Measurements from ENCODE around the gene GPRIN2.
A peak's percentile ranks its signal among the peaks of the same experiment; 100 is the strongest.

GPRIN2 gene

GRCh38 chr10:46565591-46566332 is 9.3 kb upstream of the GPRIN2 start:
- DNase-seq, result peak; percentile 53

GRCh38 chr10:46560952-46561351 is 4.5 kb upstream of the GPRIN2 start:
- peak; percentile 3 for DNase-seq

DNA sequence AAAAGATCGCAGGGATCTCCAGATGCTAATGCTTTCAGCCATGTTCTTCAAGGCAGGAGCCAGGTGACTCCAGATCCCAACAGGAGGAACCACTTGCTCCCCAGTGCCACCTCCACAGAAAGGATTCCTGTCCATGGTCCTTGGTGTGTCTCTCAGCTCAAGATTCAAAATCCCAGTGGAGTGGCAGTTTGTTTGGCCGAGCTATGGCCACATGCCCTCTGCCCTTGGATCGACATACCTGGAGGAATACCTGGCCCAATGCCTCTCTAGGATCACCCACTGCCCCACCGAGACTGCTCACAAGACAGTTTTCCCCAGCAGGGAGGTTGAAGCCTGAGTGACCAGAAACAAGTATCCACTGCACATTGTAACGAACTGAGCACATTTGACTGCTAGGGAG is 3.9 kb upstream of the GPRIN2 start:
- peak; percentile 3 for DNase-seq

GRCh38 chr10:46559231-46559671 is 2.8 kb upstream of the GPRIN2 start:
- peak; percentile 2 for DNase-seq

DNA sequence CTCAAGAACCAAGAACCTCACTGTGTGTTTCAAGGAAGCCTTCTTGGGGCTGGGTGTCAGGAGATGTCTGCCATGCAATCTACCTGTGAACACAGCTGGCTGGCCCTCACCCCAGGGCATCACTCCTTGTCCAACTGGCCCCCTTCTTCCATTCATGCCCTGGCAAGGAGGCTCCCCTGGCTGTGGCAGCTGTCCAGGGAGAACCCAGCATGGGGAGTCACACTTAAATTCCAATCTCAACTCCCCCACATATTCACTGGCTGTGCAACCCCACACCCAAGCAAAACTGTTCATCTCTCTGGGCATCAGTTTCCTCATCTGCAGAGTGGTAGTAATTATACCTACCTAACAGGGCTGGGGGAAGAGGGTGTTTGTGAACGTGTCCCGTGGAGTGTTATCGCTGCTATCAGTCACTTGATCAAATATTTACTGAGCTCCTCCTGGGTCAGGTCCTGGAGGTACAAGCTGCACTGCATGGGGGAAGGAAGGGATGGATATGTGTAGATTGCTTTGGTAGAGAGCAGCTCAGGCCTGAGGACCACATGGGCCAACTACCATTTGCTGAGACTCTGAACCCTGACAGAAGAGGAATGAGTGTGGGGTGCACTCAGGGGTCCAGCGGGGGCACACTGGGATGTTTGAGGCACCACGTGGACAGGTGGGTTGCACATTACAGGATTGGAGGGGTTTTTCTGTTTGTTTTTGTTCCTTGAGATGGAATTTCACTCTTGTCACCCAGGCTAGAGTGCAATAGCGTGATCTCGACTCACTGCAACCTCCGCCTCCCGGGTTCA is 2.1 kb upstream of the GPRIN2 start:
- peak; percentile 5 for DNase-seq

GRCh38 chr10:46558122-46558391 is 1.6 kb upstream of the GPRIN2 start:
- DNase-seq, result peak; percentile 3

DNA sequence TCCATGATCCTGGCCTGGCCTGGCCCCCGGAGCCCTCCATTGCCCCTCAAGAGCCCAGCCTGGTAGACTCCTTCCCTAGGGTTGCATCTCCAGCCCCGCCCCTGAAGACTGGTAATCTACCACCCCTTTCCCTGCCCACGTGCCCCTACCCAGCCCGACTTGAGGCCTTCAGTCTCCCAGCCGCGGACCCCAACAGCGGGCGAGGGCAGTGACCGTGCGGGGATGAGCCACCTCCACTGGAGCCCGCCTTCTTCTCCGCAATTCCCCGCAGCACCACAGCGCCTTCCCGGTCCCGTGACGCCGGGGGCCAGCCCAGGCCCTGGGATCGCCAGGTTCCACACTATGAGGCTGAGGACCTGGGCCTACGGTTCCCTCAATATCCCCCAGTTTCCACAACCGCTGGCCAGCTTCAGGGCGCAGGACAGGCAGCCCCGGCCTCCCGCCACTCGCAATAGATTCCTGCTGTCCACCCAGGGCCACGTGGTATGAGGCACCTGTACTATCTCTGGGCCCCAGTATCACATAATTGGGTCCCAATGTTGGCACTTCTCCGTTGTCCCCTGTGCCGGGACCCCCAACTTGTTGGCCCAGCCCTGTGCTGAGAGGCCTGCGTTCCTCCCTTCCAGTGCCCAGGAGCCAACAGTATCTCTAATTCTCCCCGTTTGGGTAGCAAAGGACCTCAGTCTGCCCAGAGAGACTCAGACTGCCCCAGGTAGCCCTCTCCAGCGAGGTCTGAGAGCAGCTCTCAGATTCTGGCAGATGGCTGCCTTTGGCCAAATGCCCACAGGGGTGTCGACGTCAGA is 1.1 kb upstream of the GPRIN2 start:
- peak; percentile 5 for DNase-seq

- peak; percentile 3 for DNase-seq
Measured at GRCh38 chr10:46555713-46556514, 544 bp downstream of the GPRIN2 start.

DNA sequence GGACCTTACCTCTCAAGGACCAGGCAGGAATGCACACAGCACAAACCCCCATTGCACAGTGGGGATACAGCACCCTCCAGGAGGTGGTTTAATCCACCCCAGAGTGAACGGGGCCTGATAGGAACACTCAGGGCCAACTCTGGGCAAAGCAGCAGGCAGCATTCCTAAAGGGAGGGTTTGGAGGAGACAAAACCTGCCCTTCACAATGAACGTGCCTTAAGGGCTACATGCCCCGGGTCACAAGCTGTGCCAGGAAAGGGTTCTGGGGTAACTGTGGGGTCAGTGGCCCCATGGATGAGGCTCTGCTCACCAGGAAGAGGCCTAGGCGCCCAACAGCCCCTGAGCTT is 1.1 kb downstream of the GPRIN2 start:
- DNase-seq, result peak; percentile 3

DNA sequence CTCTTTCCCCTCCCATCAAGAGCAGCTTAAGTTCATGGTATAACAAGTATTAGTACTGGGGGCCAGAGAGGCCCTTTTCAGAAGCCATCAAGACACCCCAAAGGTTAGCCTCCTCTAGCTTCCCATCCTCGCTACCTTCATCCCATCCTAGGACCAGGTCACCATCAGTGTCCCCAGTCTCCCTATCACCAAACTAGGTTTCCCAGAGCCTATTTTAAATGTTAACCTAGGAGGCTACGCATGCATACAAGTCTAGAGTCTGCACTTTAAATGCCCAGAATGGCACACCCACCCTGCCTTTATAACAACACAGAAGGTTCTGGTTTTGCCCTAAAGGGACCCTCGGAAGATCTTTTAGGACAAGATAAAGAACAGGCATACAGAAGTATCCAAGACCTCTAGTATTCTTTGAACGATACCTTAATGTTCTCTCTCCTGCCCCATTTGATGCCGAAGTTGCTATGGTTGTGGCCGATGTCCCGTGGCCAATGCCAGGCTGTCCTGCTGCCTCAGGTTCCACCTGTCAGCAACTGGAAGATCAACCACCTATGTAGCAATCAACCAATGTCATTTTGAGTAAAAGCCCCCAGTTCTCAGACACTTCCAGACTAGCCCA is 2.2 kb downstream of the GPRIN2 start:
- DNase-seq, result no peak

DNA sequence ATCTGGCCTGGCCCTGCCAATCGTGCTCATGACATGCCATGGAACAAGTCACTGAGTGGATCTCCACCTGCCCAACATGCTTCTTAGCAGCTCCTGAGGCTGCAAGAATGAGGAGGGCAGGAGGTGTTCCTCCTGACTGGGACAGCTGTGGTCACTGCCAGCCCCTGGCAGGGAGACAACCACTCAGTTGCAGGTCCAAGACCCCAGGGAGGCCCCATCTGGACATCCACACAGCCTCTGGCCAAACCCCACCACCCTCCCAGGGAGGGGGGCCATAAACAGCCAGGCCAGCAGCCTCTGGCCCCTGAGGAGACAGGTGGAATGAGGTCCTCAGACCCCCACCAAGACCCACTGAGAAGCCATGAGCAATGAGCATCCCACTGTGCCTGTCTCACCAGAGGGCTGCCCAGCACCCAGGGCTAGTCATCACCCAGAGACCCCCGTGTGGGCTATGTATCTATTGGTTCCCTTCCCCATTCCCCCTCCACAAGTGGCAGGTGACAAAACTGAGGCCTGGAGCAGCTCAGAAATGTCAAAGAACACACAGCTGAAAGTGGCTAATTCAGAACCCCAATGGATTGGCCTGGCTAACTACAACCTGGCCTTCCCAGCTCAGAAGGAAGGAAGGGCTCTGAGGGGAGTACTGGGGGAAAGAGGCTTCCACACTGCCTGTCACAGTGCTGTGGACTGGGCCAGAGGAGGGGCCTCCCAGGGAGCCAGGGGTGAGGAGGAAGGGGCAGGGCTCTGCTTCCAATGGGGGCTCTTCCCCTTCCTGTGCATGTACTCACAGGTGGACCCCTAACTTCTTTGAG is 3.0 kb downstream of the GPRIN2 start:
- peak; percentile 4 for DNase-seq

- peak; percentile 3 for DNase-seq
Measured at GRCh38 chr10:46552526-46553237, 3.8 kb downstream of the GPRIN2 start.

DNA sequence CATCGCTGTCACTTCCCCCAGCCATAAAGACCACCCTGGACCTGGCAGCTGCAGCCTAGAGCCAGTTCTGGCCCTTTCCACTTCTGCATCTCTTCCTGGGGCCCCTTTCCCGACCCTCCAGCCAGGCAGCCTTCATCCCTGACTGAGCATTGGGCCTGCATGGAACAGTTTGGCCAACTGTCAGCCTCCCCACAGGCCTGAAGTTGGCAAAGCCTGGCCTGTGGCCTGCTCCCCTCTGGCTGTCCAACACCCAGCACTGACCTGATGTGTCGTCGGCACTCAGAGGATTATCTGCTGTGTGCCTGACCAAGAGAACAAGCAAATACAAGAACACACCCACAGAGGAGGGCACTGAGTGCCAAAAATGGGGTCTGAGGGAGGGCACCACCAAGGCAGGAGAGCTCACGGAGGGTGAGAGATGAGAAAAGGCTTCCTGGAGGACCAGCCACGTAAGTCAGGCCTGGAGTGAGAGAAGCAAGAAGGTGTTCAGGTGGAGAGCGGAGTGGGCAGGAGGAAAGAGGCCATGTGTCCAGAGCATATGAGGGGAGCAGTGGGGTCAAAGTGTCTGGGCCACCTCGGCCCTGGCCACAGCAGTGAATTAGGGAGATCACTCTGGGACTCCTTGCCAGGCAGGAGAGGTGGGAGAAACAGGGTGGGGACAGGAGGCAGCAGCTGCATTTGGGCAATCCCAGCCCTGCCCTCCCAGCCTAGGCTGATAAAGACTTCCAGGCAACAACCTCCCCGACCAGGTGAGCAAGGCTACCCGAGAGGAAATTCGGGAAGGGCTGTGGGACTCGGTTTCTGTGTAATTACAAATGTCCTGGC is 4.5 kb downstream of the GPRIN2 start:
- peak; percentile 3 for DNase-seq

- peak; percentile 4 for DNase-seq
Measured at GRCh38 chr10:46550795-46551700, 5.4 kb downstream of the GPRIN2 start.

DNA sequence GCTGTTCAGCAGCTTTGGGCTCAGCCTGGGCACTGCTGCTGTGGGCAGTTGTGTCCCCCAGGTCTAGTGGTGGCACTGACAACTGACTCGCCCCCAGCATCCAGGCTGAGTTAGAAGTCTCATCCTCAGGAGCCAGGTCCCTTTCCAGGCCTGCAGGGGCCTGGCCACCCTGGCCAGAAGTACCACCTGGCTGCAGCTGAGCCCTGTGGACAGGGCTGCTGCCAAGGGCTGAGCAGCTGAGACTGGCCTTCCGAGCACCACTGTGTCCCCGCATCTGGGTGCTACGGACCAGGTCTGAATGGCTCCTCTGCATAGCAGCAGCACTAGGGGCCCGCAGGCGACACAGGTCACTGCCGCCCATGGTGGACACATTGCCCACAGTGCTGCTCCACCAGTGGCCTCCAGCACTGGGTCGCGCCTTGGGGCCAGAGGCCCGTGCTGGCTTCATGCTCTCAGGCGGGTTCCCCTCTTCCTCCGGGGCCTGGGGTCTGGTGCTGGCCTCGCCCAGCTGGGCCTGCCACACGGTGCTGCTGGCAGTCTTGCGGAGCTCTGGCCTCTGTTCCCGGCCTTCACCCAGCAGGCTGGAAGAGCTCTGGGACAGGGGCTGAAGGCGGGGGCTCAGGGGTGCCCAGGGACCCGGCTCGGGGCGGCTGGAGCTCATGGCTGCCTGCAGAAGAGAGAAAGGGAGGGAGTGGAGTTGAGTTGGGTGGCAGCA is 6.2 kb downstream of the GPRIN2 start:
- peak; percentile 5 for DNase-seq

GRCh38 chr10:46549171-46550075 is 7.0 kb downstream of the GPRIN2 start:
- peak; percentile 3 for DNase-seq

GRCh38 chr10:46548498-46549090 is 7.9 kb downstream of the GPRIN2 start:
- peak; percentile 4 for DNase-seq

Data from stimulated activated CD4-positive, alpha-beta T cell treated with anti-CD3 and anti-CD28 coated beads, Interleukin-4, amount 100 ng/mL, for 24 hours (primary cell).